H9 (cell line): ENCODE data around the gene P4HA2. TPM values are rescaled to one million over a fixed set of nuclear protein-coding genes. Genes with fewer than 3 reads are reported as not detected.

Source experiments
- DNase-seq: peaks from one replicate; pipeline ENCODE4 v3.0.0-alpha.2; 2017
- H2AFZ ChIP-seq: one replicate; pipeline ENCODE4 v1.6.1; 2013; ENCODE audit warnings: mild to moderate bottlenecking, low read length, control low read depth, moderate library complexity
- H2AK5ac ChIP-seq: 2 replicates; pipeline ENCODE4 v1.6.1; 2013; ENCODE audit warnings: low read length, control low read depth, mixed read lengths; ENCODE audit not compliant: insufficient read length
- H2BK120ac ChIP-seq: one replicate; pipeline ENCODE4 v1.6.1; 2013; ENCODE audit warnings: low read depth, mild to moderate bottlenecking, low read length, control low read depth, inconsistent platforms; ENCODE audit not compliant: poor library complexity, severe bottlenecking
- H2BK12ac ChIP-seq: 2 replicates; pipeline ENCODE4 v1.6.1; 2013; ENCODE audit warnings: low read length, control low read depth, mixed read lengths, low read depth; ENCODE audit not compliant: insufficient read length
- H2BK15ac ChIP-seq: 2 replicates; pipeline ENCODE4 v1.6.1; 2013; ENCODE audit warnings: low read depth, low read length, control low read depth
- H2BK20ac ChIP-seq: one replicate; pipeline ENCODE4 v1.6.1; 2013; ENCODE audit warnings: low read depth, mild to moderate bottlenecking, low read length, control low read depth, inconsistent platforms; ENCODE audit not compliant: poor library complexity, severe bottlenecking
- H2BK5ac ChIP-seq: 2 replicates; pipeline ENCODE4 v1.6.1; 2013; ENCODE audit warnings: low read length, control low read depth, mixed read lengths; ENCODE audit not compliant: insufficient read length
- H3K14ac ChIP-seq: 2 replicates; pipeline ENCODE4 v1.6.1; 2013; ENCODE audit warnings: low read length, control low read depth; ENCODE audit not compliant: insufficient read depth
- H3K18ac ChIP-seq: 2 replicates; pipeline ENCODE4 v1.6.1; 2013; ENCODE audit warnings: low read depth, mild to moderate bottlenecking, mixed read lengths, low read length, control low read depth; ENCODE audit not compliant: insufficient read length
- H3K23ac ChIP-seq: 2 replicates; pipeline ENCODE4 v1.6.1; 2013; ENCODE audit warnings: low read length, control low read depth, mixed read lengths, low read depth; ENCODE audit not compliant: insufficient read length
- H3K23me2 ChIP-seq: 2 replicates; pipeline ENCODE4 v1.6.1; 2013; ENCODE audit warnings: low read depth, mild to moderate bottlenecking, mixed read lengths, low read length, control low read depth; ENCODE audit not compliant: insufficient read length, poor library complexity, severe bottlenecking
- H3K27ac ChIP-seq: 2 replicates; pipeline ENCODE4 v1.5.1; 2013; ENCODE audit warnings: low read length, control low read depth, mixed read lengths, low read depth; ENCODE audit not compliant: insufficient read length
- H3K27me3 ChIP-seq: 2 replicates; pipeline ENCODE4 v1.6.1; 2013; ENCODE audit warnings: low read length, control low read depth, inconsistent platforms; ENCODE audit not compliant: insufficient read depth
- H3K4ac ChIP-seq: 2 replicates; pipeline ENCODE4 v1.6.1; 2013; ENCODE audit warnings: low read depth, mild to moderate bottlenecking, control low read depth, inconsistent platforms, low read length, moderate library complexity
- H3K4me1 ChIP-seq: 2 replicates; pipeline ENCODE4 v1.6.1; 2013; ENCODE audit warnings: low read length, control low read depth, inconsistent platforms; ENCODE audit not compliant: insufficient read depth
- H3K4me2 ChIP-seq: 2 replicates; pipeline ENCODE4 v1.6.1; 2013; ENCODE audit warnings: low read length, control low read depth, mixed read lengths; ENCODE audit not compliant: insufficient read length, insufficient read depth
- H3K56ac ChIP-seq: 2 replicates; pipeline ENCODE4 v1.6.1; 2013; ENCODE audit warnings: low read depth, mild to moderate bottlenecking, mixed read lengths, low read length, control low read depth; ENCODE audit not compliant: insufficient read length
- H3K79me1 ChIP-seq: 2 replicates; pipeline ENCODE4 v1.6.1; 2013; ENCODE audit warnings: low read depth, mild to moderate bottlenecking, moderate library complexity, low read length, control low read depth, inconsistent platforms; ENCODE audit not compliant: insufficient read depth, poor library complexity, severe bottlenecking
- H3K79me2 ChIP-seq: 2 replicates; pipeline ENCODE4 v1.6.1; 2013; ENCODE audit warnings: low read length, control low read depth, inconsistent platforms; ENCODE audit not compliant: insufficient read depth
- H3K9ac ChIP-seq: 2 replicates; pipeline ENCODE4 v1.6.1; 2013; ENCODE audit warnings: low read length, control low read depth, mixed read lengths; ENCODE audit not compliant: insufficient read length; ENCODE audit errors: extremely low read depth
- H3K9me3 ChIP-seq: one replicate; pipeline ENCODE4 v1.6.1; 2013; ENCODE audit warnings: low read depth, low read length, inconsistent platforms; ENCODE audit not compliant: control insufficient read depth
- H3T11ph ChIP-seq: one replicate; pipeline ENCODE4 v1.6.1; 2013; ENCODE audit warnings: mild to moderate bottlenecking, low read length, control low read depth, inconsistent platforms
- H4K20me1 ChIP-seq: one replicate; pipeline ENCODE4 v1.6.1; 2013; ENCODE audit not compliant: control insufficient read depth, insufficient read length, insufficient read depth
- H4K5ac ChIP-seq: 2 replicates; pipeline ENCODE4 v1.6.1; 2013; ENCODE audit warnings: low read depth, mild to moderate bottlenecking, mixed read lengths, low read length, control low read depth; ENCODE audit not compliant: insufficient read length
- H4K8ac ChIP-seq: replicated peaks from 2 replicates; pipeline ENCODE4 v1.6.1; 2013; ENCODE audit warnings: low read length, control low read depth, mixed read lengths, low read depth; ENCODE audit not compliant: insufficient read length
- H4K91ac ChIP-seq: 2 replicates; pipeline ENCODE4 v1.6.1; 2013; ENCODE audit warnings: low read depth, mild to moderate bottlenecking, moderate library complexity, mixed read lengths, low read length, control low read depth; ENCODE audit not compliant: insufficient read length
- H3K27ac Mint-ChIP-seq, 3 experiments: 2 replicates in 2 of 3; 3 replicates in 1 of 3; pipeline ENCODE4 v1.8.0; 2020 to 2021; ENCODE audit warnings: mixed read lengths in 3 of 3, mild to moderate bottlenecking in 1 of 3, moderate library complexity in 1 of 3
- H3K27me3 Mint-ChIP-seq: 2 replicates; pipeline ENCODE4 v1.8.0; 2021; ENCODE audit warnings: low read depth, mild to moderate bottlenecking, moderate library complexity, mixed read lengths
- H3K36me3 Mint-ChIP-seq, 3 experiments: 2 replicates in 2 of 3; 3 replicates in 1 of 3; pipeline ENCODE4 v1.8.0; 2020 to 2021; ENCODE audit warnings: low read depth in 3 of 3, mixed read lengths in 3 of 3; ENCODE audit not compliant: insufficient read depth in 1 of 3
- H3K4me1 Mint-ChIP-seq, 2 experiments: 2 replicates each; pipeline ENCODE4 v1.8.0; 2020; ENCODE audit warnings: mixed read lengths in 2 of 2
- H3K4me3 Mint-ChIP-seq, 2 experiments: 2 replicates in 1 of 2; 3 replicates in 1 of 2; pipeline ENCODE4 v1.8.0; 2020 to 2021; ENCODE audit warnings: mild to moderate bottlenecking in 2 of 2, mixed read lengths in 2 of 2, moderate library complexity in 1 of 2
- H3K9me3 Mint-ChIP-seq, 2 experiments: 2 replicates in 1 of 2; 3 replicates in 1 of 2; pipeline ENCODE4 v1.8.0; 2020; ENCODE audit warnings: mild to moderate bottlenecking in 2 of 2, mixed read lengths in 2 of 2, moderate library complexity in 1 of 2
- CTCF ChIP-seq: fragments of 200-600 bp; sonication (generic); conservative IDR thresholded peaks from 3 replicates; pipeline ENCODE4 v1.8.0; 2021; ENCODE audit warnings: antibody characterized with exemption, mild to moderate bottlenecking
- whole genome bisulfite sequencing: extraction: QIAGEN DNeasy Blood & Tissue Kit; methylation state at CpG from one replicate; pipeline ENCODE4 v1.1.7; 2013; ENCODE audit warnings: missing lambda C conversion rate, low lambda C conversion rate, mixed read lengths; ENCODE audit not compliant: insufficient read length; ENCODE audit errors: extremely low coverage; 5-methylcytosine and 5-hydroxymethylcytosine counted together
- total RNA-seq: library from RNA; stranded (reverse); gene quantifications from 2 replicates; pipeline ENCODE4 v1.2.1, GENCODE V29; 2021

The P4HA2 gene
- total RNA-seq, 1 experiment from 2014 or later, result 15.3 TPM

GRCh38 chr5:132237670-132238069, 10.0 kb upstream of the P4HA2 start:
- H3K18ac ChIP-seq, result no peak overlapping the region
- H3K79me1 ChIP-seq, result no peaks in the 10 kb centered on the region
- WGBS, result no CpG with 5 or more reads among the region's 4 CpGs
- H3K27ac ChIP-seq, result no peak overlapping the region
- no peaks in the 10 kb centered on the region for H3K79me2 ChIP-seq
- no peak overlapping the region for H3K4ac ChIP-seq
- no peak overlapping the region for H3K23ac ChIP-seq
- no peak overlapping the region for H2BK15ac ChIP-seq
- no peak overlapping the region for H2BK20ac ChIP-seq
- Mint-ChIP-seq H3K36me3 (no peaks in the 10 kb centered on the region), H3K4me1 (no peaks in the 10 kb centered on the region), H3K4me3 (no peak overlapping the region), H3K27ac (no peak overlapping the region), H3K9me3 (peaks cover under 1 to 2% of the 10 kb centered on the region in 2 experiments; a peak in 3 of 5 replicates), H3K27me3 (peaks cover 6% of the 10 kb centered on the region)
- H3K4me2 ChIP-seq, result no peak overlapping the region
- peak; percentile 19 for DNase-seq
- H3K56ac ChIP-seq, result no peak overlapping the region
- no peaks in the 10 kb centered on the region for H3K9me3 ChIP-seq
- H2BK120ac ChIP-seq, result no peak overlapping the region
- no peak overlapping the region for H3T11ph ChIP-seq
- no peak overlapping the region for H4K5ac ChIP-seq
- no peak overlapping the region for H2AK5ac ChIP-seq
- no peaks in the 10 kb centered on the region for H3K23me2 ChIP-seq
- H4K91ac ChIP-seq, result no peak overlapping the region
- H3K4me1 ChIP-seq, result no peaks in the 10 kb centered on the region
- H3K9ac ChIP-seq, result no peak overlapping the region
- no peak overlapping the region for H2BK5ac ChIP-seq
- H3K14ac ChIP-seq, result no peak overlapping the region
- no peaks in the 10 kb centered on the region for H3K27me3 ChIP-seq
- H2AFZ ChIP-seq, result no peak overlapping the region
- no peak overlapping the region for H4K8ac ChIP-seq
- no peak overlapping the region for H2BK12ac ChIP-seq
- TF ChIP-seq CTCF, result no peak
- H4K20me1 ChIP-seq, result no peaks in the 10 kb centered on the region
